ENCODE measurements around the gene JAGN1.

DNA sequence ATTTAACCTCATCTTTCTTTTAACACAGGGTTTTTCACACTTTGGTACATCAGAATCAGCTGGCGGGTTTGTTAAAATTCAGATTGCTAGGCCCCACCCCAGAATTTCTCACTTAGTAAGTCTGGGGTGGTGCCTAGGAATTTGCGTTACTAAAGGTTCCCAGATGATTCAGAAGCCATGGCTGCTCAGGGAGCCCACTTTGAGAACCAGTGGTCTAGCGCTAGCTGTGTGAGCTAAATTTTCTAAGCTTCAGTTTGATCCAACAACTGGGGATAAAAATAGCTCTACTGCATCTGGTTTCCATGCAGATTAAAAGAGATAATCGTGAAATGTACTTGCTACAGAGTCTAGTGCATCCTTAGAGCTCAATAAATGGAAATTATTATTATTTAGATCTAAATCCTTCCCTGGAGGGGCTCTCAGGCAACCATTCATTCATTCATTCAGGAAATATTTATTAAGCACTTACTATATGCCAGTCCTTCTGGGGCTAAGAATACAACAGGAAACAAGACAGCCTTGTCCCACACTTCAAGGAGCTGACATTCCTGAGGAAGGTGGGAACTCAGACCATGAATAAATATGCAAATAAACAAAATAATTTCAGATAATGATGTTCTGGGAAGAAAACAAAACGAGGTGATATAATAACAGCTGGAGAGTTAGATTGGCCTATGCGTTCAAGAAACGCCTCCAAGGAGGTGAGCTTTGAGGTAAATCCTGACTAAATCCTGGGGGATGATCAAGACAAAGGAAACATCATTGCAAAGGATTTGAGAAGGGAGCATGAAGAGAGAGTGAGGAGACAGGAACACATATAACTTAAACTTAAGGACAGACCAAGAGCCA, 6.5 kb upstream of the JAGN1 start:
- TF ChIP-seq, protein P1, sequence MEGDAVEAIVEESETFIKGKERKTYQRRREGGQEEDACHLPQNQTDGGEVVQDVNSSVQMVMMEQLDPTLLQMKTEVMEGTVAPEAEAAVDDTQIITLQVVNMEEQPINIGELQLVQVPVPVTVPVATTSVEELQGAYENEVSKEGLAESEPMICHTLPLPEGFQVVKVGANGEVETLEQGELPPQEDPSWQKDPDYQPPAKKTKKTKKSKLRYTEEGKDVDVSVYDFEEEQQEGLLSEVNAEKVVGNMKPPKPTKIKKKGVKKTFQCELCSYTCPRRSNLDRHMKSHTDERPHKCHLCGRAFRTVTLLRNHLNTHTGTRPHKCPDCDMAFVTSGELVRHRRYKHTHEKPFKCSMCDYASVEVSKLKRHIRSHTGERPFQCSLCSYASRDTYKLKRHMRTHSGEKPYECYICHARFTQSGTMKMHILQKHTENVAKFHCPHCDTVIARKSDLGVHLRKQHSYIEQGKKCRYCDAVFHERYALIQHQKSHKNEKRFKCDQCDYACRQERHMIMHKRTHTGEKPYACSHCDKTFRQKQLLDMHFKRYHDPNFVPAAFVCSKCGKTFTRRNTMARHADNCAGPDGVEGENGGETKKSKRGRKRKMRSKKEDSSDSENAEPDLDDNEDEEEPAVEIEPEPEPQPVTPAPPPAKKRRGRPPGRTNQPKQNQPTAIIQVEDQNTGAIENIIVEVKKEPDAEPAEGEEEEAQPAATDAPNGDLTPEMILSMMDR (IDR thresholded peaks at IDR 0.05), result no peak
- no peak for TF ChIP-seq POLR2A (IDR thresholded peaks at IDR 0.05)

Measured in thyroid gland (tissue), 4 donors.